ENCODE results near the gene PEPD.

The PEPD gene

DNA sequence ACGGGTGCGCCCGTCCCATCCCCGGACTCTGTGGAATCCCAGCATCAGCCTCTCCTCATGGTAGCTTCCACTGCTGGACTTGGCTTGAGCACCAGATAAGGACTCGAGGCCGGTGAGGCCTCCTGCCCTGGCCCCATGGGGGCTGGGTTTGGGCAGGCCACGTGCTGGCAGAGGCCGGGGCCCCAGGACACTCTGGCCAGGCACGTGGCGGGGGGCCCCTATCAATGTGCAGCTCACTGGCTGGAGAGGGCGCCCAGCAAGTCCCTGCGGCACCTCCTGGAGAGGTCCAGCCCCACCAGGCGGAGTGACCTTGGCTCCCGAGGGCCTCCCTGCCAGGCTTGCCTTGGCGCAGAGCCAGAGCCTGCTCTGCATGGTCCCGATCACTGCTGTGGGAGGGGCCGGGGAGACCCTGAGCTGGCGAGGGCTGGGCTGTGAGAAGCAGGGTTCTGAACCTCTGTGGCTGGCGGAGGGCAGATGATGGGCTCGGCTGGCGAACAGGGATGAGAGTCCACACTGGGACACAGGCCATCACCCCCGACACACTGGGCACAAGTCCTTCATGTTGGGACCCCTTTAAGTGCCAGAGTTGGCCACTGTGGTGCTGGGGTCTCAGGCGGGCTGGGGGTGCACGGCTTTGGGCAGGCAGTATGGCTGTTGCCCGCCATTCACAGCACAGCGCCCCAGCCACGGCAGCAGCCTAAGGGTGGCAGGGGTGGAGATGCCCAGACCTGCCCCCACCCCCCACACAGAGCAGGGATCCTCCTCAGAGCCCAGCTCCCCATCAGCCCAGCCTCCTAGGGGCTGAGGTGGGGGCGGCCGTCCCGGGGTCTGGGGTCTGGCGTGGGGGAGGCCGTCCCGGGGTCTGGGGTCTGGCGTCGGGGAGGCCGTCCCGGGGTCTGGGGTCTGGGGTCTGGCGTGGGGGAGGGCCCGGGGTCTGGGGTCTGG is 129.0 kb downstream of the PEPD start:
- TF ChIP-seq FOXA1 (IDR thresholded peaks at IDR 0.05) (no peak), TARDBP (IDR thresholded peaks at IDR 0.05) (no peak), ARNT (IDR thresholded peaks at IDR 0.05) (no peak), SUZ12 (IDR thresholded peaks at IDR 0.05) (no peak), LEF1 (IDR thresholded peaks at IDR 0.05; ENCODE audit: borderline replicate concordance) (no peak), FOXK2 (IDR thresholded peaks at IDR 0.05) (no peak), HDGF (IDR thresholded peaks at IDR 0.05; ENCODE audit: borderline replicate concordance) (no peak), BHLHE40 (IDR thresholded peaks at IDR 0.05; ENCODE audit: borderline replicate concordance) (no peak), SP1 (IDR thresholded peaks at IDR 0.05) (no peak), ELF4 (IDR thresholded peaks at IDR 0.05) (no peak), FOXM1 (IDR thresholded peaks at IDR 0.05; ENCODE audit: borderline replicate concordance) (no peak), ZNF384 (IDR thresholded peaks at IDR 0.05) (no peak), CTBP1 (IDR thresholded peaks at IDR 0.05; ENCODE audit: borderline replicate concordance) (no peak), NFRKB (IDR thresholded peaks at IDR 0.05) (no peak)
- TF ChIP-seq, protein P1, sequence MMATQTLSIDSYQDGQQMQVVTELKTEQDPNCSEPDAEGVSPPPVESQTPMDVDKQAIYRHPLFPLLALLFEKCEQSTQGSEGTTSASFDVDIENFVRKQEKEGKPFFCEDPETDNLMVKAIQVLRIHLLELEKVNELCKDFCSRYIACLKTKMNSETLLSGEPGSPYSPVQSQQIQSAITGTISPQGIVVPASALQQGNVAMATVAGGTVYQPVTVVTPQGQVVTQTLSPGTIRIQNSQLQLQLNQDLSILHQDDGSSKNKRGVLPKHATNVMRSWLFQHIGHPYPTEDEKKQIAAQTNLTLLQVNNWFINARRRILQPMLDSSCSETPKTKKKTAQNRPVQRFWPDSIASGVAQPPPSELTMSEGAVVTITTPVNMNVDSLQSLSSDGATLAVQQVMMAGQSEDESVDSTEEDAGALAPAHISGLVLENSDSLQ (IDR thresholded peaks at IDR 0.05): no peak
- ChIA-PET CTCF (interaction anchor here (0.8 kb wide), 1 partner anchor 267 kb away, joined by 3 read pairs; no protein-coding TSS in a partner anchor), POLR2A (interaction anchor here (1.3 kb wide), 1 partner anchor 19 kb away, joined by 5 read pairs; the partner anchor contains the start of gene CEBPG)
- DNase-seq (ENCODE audit: extremely low spot score): no peak

DNA sequence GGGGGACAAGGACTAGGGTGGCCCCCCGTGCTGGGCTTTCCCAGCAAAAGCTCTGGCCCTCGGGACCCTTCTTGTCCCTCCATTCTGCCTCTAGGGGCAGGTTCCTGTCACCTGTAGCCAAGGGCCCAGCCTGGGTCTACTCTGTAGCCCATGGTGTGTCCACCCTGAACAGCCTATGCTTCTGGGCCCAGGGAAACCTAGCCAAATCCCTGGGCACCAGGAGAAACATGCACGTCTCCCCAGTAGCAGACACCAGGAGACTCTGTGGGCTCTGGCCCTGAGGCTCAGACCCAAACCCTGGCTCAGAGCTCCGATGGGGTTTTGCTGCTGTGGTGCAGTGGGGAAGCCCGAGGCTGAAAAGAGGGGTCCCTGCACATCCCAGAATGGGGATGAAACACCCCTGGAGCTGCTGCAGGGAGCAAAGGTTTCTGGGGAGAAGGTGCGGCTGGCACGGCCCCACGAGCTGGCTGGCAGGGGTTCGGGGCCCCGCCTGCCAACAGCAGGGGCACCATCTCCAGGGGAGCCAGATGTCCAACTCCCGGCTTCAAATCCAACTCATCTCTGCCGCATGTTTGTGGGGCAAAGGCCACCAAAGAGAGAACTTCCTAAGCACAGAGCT is 129.9 kb downstream of the PEPD start:
- no peak for DNase-seq (ENCODE audit: extremely low spot score)
- POLR2A ChIA-PET: interaction anchor here (1.3 kb wide), 1 partner anchor 18 kb away, joined by 5 read pairs; the partner anchor contains the start of gene CEBPG

DNA sequence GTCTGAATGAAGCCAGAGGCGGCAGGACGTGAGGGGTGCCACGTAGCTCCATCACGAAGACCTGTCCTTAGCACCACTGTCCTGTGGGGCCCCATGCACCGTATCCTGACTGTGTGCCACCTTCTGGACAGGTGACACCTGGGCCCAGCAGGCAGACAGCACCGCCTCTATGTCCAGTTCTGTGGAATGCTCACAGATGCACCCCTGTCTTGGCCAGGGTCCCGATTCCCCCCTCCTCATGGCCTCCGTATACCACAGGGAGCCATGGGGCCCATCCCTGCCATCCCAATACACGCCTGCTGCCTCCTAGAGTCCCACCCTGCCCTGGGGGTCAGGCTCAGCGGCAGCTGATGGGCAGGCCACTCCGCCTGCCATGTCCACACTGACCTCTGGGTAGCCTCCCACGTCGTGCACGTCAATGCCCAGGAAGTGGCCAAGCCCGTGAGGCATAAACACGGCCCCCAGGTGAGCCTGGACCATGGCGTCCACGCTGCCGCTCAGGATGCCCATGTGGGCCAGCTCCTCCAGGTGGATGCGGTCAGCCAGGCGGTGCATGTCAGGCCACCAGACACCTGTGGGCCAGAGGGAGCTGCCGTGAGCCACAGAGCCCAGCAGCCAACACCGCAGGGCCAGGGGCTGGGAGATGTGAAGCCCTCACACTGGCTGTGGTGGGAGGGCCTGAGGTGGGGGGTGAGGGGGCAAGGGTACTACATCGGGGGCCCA is 130.5 kb downstream of the PEPD start:
- ChIA-PET CTCF (no interaction called here), POLR2A (interaction anchor here (0.9 kb wide), 1 partner anchor 17 kb away, joined by 4 read pairs; the partner anchor contains the start of gene CEBPG)
- TF ChIP-seq ZNF384 (IDR thresholded peaks at IDR 0.05): no peak
- no peak for TF ChIP-seq CTBP1 (IDR thresholded peaks at IDR 0.05; ENCODE audit: borderline replicate concordance)
- TF ChIP-seq BHLHE40 (IDR thresholded peaks at IDR 0.05; ENCODE audit: borderline replicate concordance): no peak
- no peak for TF ChIP-seq SP1 (IDR thresholded peaks at IDR 0.05)
- TF ChIP-seq FOXM1 (IDR thresholded peaks at IDR 0.05; ENCODE audit: borderline replicate concordance): no peak
- no peak for TF ChIP-seq NFRKB (IDR thresholded peaks at IDR 0.05)
- no peak for TF ChIP-seq HDGF (IDR thresholded peaks at IDR 0.05; ENCODE audit: borderline replicate concordance)
- TF ChIP-seq, protein P1 (IDR thresholded peaks at IDR 0.05): no peak
- no peak for TF ChIP-seq TARDBP (IDR thresholded peaks at IDR 0.05)
- TF ChIP-seq ARNT (IDR thresholded peaks at IDR 0.05): no peak
- TF ChIP-seq LEF1 (IDR thresholded peaks at IDR 0.05; ENCODE audit: borderline replicate concordance): no peak
- DNase-seq (ENCODE audit: extremely low spot score): no peak

More for the DNA sequence above, 129.9 kb downstream of the PEPD start:
- no peak for TF ChIP-seq LEF1 (IDR thresholded peaks at IDR 0.05; ENCODE audit: borderline replicate concordance)
- no peak for TF ChIP-seq FOXK2 (IDR thresholded peaks at IDR 0.05)
- TF ChIP-seq, protein P1 (IDR thresholded peaks at IDR 0.05): no peak
- TF ChIP-seq FOXM1 (IDR thresholded peaks at IDR 0.05; ENCODE audit: borderline replicate concordance): no peak
- no peak for TF ChIP-seq NFRKB (IDR thresholded peaks at IDR 0.05)
- TF ChIP-seq SP1 (IDR thresholded peaks at IDR 0.05): no peak
- no peak for TF ChIP-seq HDGF (IDR thresholded peaks at IDR 0.05; ENCODE audit: borderline replicate concordance)
- TF ChIP-seq SUZ12 (IDR thresholded peaks at IDR 0.05): no peak
- CTCF ChIA-PET: interaction anchor here (0.8 kb wide), 1 partner anchor 266 kb away, joined by 3 read pairs; no protein-coding TSS in a partner anchor

DNA sequence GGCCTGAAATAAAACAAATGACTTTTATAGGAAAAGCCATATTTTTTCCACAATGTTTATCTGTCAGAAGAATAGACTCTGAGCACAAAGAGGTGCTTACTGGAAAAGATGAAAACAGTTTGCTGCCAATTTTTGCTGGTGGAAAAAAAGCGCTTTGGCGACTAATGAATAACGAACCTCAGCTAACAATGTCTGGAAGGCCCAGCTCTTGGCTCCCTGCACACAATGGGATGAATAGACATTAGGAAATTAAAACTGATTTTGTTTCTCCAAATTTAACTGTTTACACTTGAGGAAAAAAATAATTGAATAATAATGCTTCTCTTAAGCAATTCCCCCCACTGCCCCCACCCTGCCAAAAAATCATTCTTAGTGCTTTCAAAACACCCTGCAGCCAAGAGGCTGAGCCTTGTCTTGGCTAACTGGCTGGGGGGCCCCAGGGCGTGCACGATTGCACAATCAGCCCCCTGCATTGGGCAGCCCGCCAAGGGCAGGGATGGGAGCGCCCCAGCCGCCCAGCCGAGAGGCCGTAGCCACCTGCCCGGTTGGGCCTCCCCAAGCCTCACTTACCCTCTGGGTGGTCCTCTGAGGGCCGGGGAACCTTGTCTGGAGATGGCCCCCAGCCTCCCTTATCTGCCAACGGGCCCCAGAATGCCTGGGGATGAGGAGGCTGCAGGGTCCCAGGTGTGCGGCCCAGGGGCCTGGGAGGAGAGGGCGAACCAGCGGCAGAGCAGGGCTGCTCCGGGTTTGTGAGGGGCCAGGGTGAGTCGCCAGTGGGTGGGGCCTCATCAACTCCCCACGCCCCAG is 131.3 kb downstream of the PEPD start:
- CTCF ChIA-PET: no interaction called here
- TF ChIP-seq LEF1 (IDR thresholded peaks at IDR 0.05; ENCODE audit: borderline replicate concordance) (no peak), ELF4 (IDR thresholded peaks at IDR 0.05) (no peak), TARDBP (IDR thresholded peaks at IDR 0.05) (no peak), ZNF384 (IDR thresholded peaks at IDR 0.05) (no peak), HDGF (IDR thresholded peaks at IDR 0.05; ENCODE audit: borderline replicate concordance) (no peak), ARNT (IDR thresholded peaks at IDR 0.05) (no peak), NFRKB (IDR thresholded peaks at IDR 0.05) (no peak), BHLHE40 (IDR thresholded peaks at IDR 0.05; ENCODE audit: borderline replicate concordance) (no peak), SP1 (IDR thresholded peaks at IDR 0.05) (no peak), FOXA1 (IDR thresholded peaks at IDR 0.05) (no peak), FOXM1 (IDR thresholded peaks at IDR 0.05; ENCODE audit: borderline replicate concordance) (no peak), FOXK2 (IDR thresholded peaks at IDR 0.05) (no peak), L3MBTL2 (conservative IDR thresholded peaks at IDR 0.05) (no peak), CTBP1 (IDR thresholded peaks at IDR 0.05; ENCODE audit: borderline replicate concordance) (no peak), SUZ12 (IDR thresholded peaks at IDR 0.05) (no peak)
- TF ChIP-seq, protein P1 (IDR thresholded peaks at IDR 0.05): no peak
- POLR2A ChIA-PET: interaction anchor here (0.9 kb wide), 1 partner anchor 16 kb away, joined by 4 read pairs; the partner anchor contains the start of gene CEBPG
- DNase-seq (ENCODE audit: extremely low spot score): no peak

All from HEK293T (cell line).